OCI-LY1 (cell line): ENCODE data around the gene TBC1D22B.

Experiments
- H2AFZ ChIP-seq: fragments of 200-600 bp; sonication (generic), shearing (Covaris generic); 2 replicates; pipeline ENCODE4 v1.6.0; 2014; ENCODE audit warnings: antibody characterized with exemption, mild to moderate bottlenecking, low read length
- H3F3A ChIP-seq: fragments of 200-600 bp; sonication (generic), shearing (Covaris generic); 2 replicates; pipeline ENCODE4 v1.6.0; 2014; ENCODE audit warnings: mild to moderate bottlenecking, antibody characterized with exemption, low read length, moderate library complexity; ENCODE audit not compliant: insufficient read depth
- H3K27ac ChIP-seq: fragments of 200-600 bp; sonication (generic); 2 replicates; pipeline ENCODE4 v1.5.1; 2014; ENCODE audit warnings: low read length, mixed run types, mild to moderate bottlenecking, low read depth; ENCODE audit not compliant: poor library complexity, severe bottlenecking
- H3K27me3 ChIP-seq: fragments of 200-600 bp; sonication (generic); 2 replicates; pipeline ENCODE4 v1.6.0; 2014; ENCODE audit warnings: antibody characterized with exemption, mild to moderate bottlenecking, low read length, moderate library complexity; ENCODE audit not compliant: insufficient read depth
- H3K36me3 ChIP-seq: fragments of 200-600 bp; sonication (generic); 2 replicates; pipeline ENCODE4 v1.6.1; 2014; ENCODE audit warnings: mild to moderate bottlenecking, antibody characterized with exemption, low read length, moderate library complexity, mixed read lengths; ENCODE audit not compliant: insufficient read depth
- H3K4me1 ChIP-seq: fragments of 200-600 bp; sonication (generic); 2 replicates; pipeline ENCODE4 v1.5.1; 2014; ENCODE audit warnings: mild to moderate bottlenecking, low read length, moderate library complexity; ENCODE audit not compliant: insufficient read depth, severe bottlenecking
- H3K4me2 ChIP-seq: fragments of 200-600 bp; sonication (generic), shearing (Covaris generic); 2 replicates; pipeline ENCODE4 v1.6.1; 2014; ENCODE audit warnings: low read length
- H3K4me3 ChIP-seq: fragments of 200-600 bp; sonication (generic); 2 replicates; pipeline ENCODE4 v1.5.1; 2014; ENCODE audit warnings: low read length, low read depth, mild to moderate bottlenecking, mixed read lengths; ENCODE audit not compliant: poor library complexity, severe bottlenecking
- H3K79me2 ChIP-seq: fragments of 200-600 bp; shearing (Covaris generic); 2 replicates; pipeline ENCODE4 v1.6.1; 2016; ENCODE audit warnings: mixed run types, low read length, mixed read lengths; ENCODE audit not compliant: insufficient read depth
- H3K9ac ChIP-seq: fragments of 200-600 bp; sonication (generic), shearing (Covaris generic); 2 replicates; pipeline ENCODE4 v1.6.1; 2014; ENCODE audit warnings: mild to moderate bottlenecking, low read length, mixed read lengths
- H3K9me2 ChIP-seq: fragments of 200-600 bp; sonication (generic), shearing (Covaris generic); 2 replicates; pipeline ENCODE4 v1.6.1; 2014; ENCODE audit warnings: low read depth, mild to moderate bottlenecking, low read length, mixed read lengths
- H3K9me3 ChIP-seq: fragments of 200-600 bp; shearing (Covaris generic); 2 replicates; pipeline ENCODE4 v1.6.1; 2014; ENCODE audit warnings: low read length, mixed read lengths
- H4K20me1 ChIP-seq: fragments of 200-600 bp; sonication (generic), shearing (Covaris generic); 2 replicates; pipeline ENCODE4 v1.6.0; 2016; ENCODE audit warnings: mild to moderate bottlenecking, low read length; ENCODE audit not compliant: insufficient read depth
- CTCF ChIP-seq: fragments of 200-600 bp; sonication (generic), shearing (Covaris generic); IDR thresholded peaks from 2 replicates; pipeline ENCODE4 v1.5.1; 2017; ENCODE audit warnings: mild to moderate bottlenecking, antibody characterized with exemption, low read length, moderate library complexity, mixed read lengths
- EZH2 ChIP-seq: fragments of 200-600 bp; sonication (generic), shearing (Covaris generic); IDR thresholded peaks from 2 replicates; pipeline ENCODE4 v1.8.0; 2017; ENCODE audit warnings: borderline replicate concordance, mixed run types, mild to moderate bottlenecking, antibody characterized with exemption, low read length, moderate library complexity, mixed read lengths

The TBC1D22B gene

GRCh38 chr6:37253486-37254007, 4.0 kb upstream of the TBC1D22B start:
- Histone ChIP-seq H3K9me3 (no peaks in the 10 kb centered on the region), H2AFZ (no peak overlapping the region), H4K20me1 (no peaks in the 10 kb centered on the region), H3K9ac (no peak overlapping the region), H3K9me2 (no peaks in the 10 kb centered on the region), H3K4me3 (no peak overlapping the region), H3K4me2 (no peak overlapping the region), H3K36me3 (no peaks in the 10 kb centered on the region), H3K4me1 (peaks cover 10% of the 10 kb centered on the region), H3F3A (peaks cover 5% of the 10 kb centered on the region; the same call in 1 of the 2 replicates), H3K27ac (no peak overlapping the region), H3K79me2 (peaks cover 4% of the 10 kb centered on the region; the same call in 1 of the 2 replicates), H3K27me3 (no peaks in the 10 kb centered on the region)
- TF ChIP-seq CTCF, result no peak
- no peak for TF ChIP-seq EZH2

- Histone ChIP-seq H3K9ac (no peak overlapping the region), H3K4me1 (peaks cover 23% of the 10 kb centered on the region), H3K79me2 (peaks cover 16% of the 10 kb centered on the region), H3K27ac (no peak overlapping the region), H3K4me3 (no peak overlapping the region), H3K4me2 (no peak overlapping the region), H3K36me3 (no peaks in the 10 kb centered on the region), H3K9me2 (no peaks in the 10 kb centered on the region), H3K27me3 (no peaks in the 10 kb centered on the region), H2AFZ (no peak overlapping the region), H4K20me1 (no peaks in the 10 kb centered on the region), H3K9me3 (no peaks in the 10 kb centered on the region), H3F3A (peaks cover 5% of the 10 kb centered on the region; the same call in 1 of the 2 replicates)
- no peak for TF ChIP-seq CTCF
- TF ChIP-seq EZH2, result no peak
Observed at GRCh38 chr6:37254881-37255280, 2.7 kb upstream of the TBC1D22B start.

GRCh38 chr6:37256692-37257319, 766 bp upstream of the TBC1D22B start:
- Histone ChIP-seq H3K9ac (peak overlapping the region; percentile 39; the same call in 1 of the 2 replicates), H3K9me2 (no peaks in the 10 kb centered on the region), H4K20me1 (no peaks in the 10 kb centered on the region), H3K27me3 (no peaks in the 10 kb centered on the region), H3K36me3 (no peaks in the 10 kb centered on the region), H3K4me1 (peaks cover 28% of the 10 kb centered on the region), H3K4me2 (peak overlapping the region; percentile 81), H3K4me3 (peak overlapping the region; percentile 94), H3K79me2 (peaks cover 21% of the 10 kb centered on the region), H3K27ac (no peak overlapping the region), H3F3A (no peaks in the 10 kb centered on the region), H2AFZ (peak overlapping the region; percentile 97; the same call in 1 of the 2 replicates), H3K9me3 (no peaks in the 10 kb centered on the region)
- TF ChIP-seq CTCF (no peak), EZH2 (no peak)
